Measurements from ENCODE around the gene PIGU. TPM values are rescaled to one million over a fixed set of nuclear protein-coding genes. Genes with fewer than 3 reads are reported as not detected.

PIGU gene
- total RNA-seq, 1 donor from 2014 or later: 45.8 TPM

GRCh38 chr20:34579979-34580940 lies 96.6 kb downstream of the PIGU start:
- peaks cover 9% of the 10 kb centered on the region for H3K4me1 Mint-ChIP-seq (ENCODE audit: low read depth)
- TF ChIP-seq CTCF (IDR thresholded peaks at IDR 0.05; ENCODE audit: unreplicated experiment): no peak
- peak overlapping the region; percentile 51 for H3K27ac Mint-ChIP-seq
- no peak for DNase-seq (ENCODE audit: low spot score, unreplicated experiment)
- H3K36me3 Mint-ChIP-seq (ENCODE audit: insufficient read depth): peaks cover 6% of the 10 kb centered on the region
- H3K9me3 Mint-ChIP-seq (ENCODE audit: low read depth): no peaks in the 10 kb centered on the region
- no peaks in the 10 kb centered on the region for H3K27me3 Mint-ChIP-seq
- no peak overlapping the region for H3K4me3 Mint-ChIP-seq (ENCODE audit: low read depth)

- H3K27me3 Mint-ChIP-seq: no peaks in the 10 kb centered on the region
- H3K4me3 Mint-ChIP-seq (ENCODE audit: low read depth): no peak overlapping the region
- peaks cover 9% of the 10 kb centered on the region for H3K4me1 Mint-ChIP-seq (ENCODE audit: low read depth)
- H3K27ac Mint-ChIP-seq: no peak overlapping the region
- peaks cover 10% of the 10 kb centered on the region for H3K36me3 Mint-ChIP-seq (ENCODE audit: insufficient read depth)
- TF ChIP-seq CTCF (IDR thresholded peaks at IDR 0.05; ENCODE audit: unreplicated experiment): no peak
- H3K9me3 Mint-ChIP-seq (ENCODE audit: low read depth): no peaks in the 10 kb centered on the region
- no peak for DNase-seq (ENCODE audit: low spot score, unreplicated experiment)
Observed at GRCh38 chr20:34579191-34579978, 97.5 kb downstream of the PIGU start.

- peak overlapping the region; percentile 43 for H3K27ac Mint-ChIP-seq
- TF ChIP-seq CTCF (IDR thresholded peaks at IDR 0.05; ENCODE audit: unreplicated experiment): no peak
- DNase-seq (ENCODE audit: low spot score, unreplicated experiment): no peak
- no peaks in the 10 kb centered on the region for H3K27me3 Mint-ChIP-seq
- peaks cover 10% of the 10 kb centered on the region for H3K36me3 Mint-ChIP-seq (ENCODE audit: insufficient read depth)
- H3K4me1 Mint-ChIP-seq (ENCODE audit: low read depth): peaks cover 9% of the 10 kb centered on the region
- no peaks in the 10 kb centered on the region for H3K9me3 Mint-ChIP-seq (ENCODE audit: low read depth)
- no peak overlapping the region for H3K4me3 Mint-ChIP-seq (ENCODE audit: low read depth)
Observed at GRCh38 chr20:34578521-34578920, 98.4 kb downstream of the PIGU start.

- H3K36me3 Mint-ChIP-seq (ENCODE audit: insufficient read depth): peaks cover 10% of the 10 kb centered on the region
- no peaks in the 10 kb centered on the region for H3K9me3 Mint-ChIP-seq (ENCODE audit: low read depth)
- peaks cover 9% of the 10 kb centered on the region for H3K4me1 Mint-ChIP-seq (ENCODE audit: low read depth)
- TF ChIP-seq CTCF (IDR thresholded peaks at IDR 0.05; ENCODE audit: unreplicated experiment): no peak
- no peak for DNase-seq (ENCODE audit: low spot score, unreplicated experiment)
- no peaks in the 10 kb centered on the region for H3K27me3 Mint-ChIP-seq
- H3K4me3 Mint-ChIP-seq (ENCODE audit: low read depth): no peak overlapping the region
- no peak overlapping the region for H3K27ac Mint-ChIP-seq
Observed at GRCh38 chr20:34578025-34578424, 98.9 kb downstream of the PIGU start.

GRCh38 chr20:34577061-34577460 lies 99.8 kb downstream of the PIGU start:
- Mint-ChIP-seq H3K9me3 (ENCODE audit: low read depth) (no peaks in the 10 kb centered on the region), H3K36me3 (ENCODE audit: insufficient read depth) (peaks cover 10% of the 10 kb centered on the region)
- no peak for DNase-seq (ENCODE audit: low spot score, unreplicated experiment)

More at GRCh38 chr20:34577061-34577460, 99.8 kb downstream of the PIGU start:
- no peak overlapping the region for H3K4me3 Mint-ChIP-seq (ENCODE audit: low read depth)
- no peak for TF ChIP-seq CTCF (IDR thresholded peaks at IDR 0.05; ENCODE audit: unreplicated experiment)
- H3K27me3 Mint-ChIP-seq: no peaks in the 10 kb centered on the region
- H3K4me1 Mint-ChIP-seq (ENCODE audit: low read depth): peaks cover 9% of the 10 kb centered on the region
- H3K27ac Mint-ChIP-seq: no peak overlapping the region

All from progenitor cell of endocrine pancreas (in vitro differentiated cells).